GM12872 (cell line): ENCODE results near the gene PARD3.

Experiments
- CTCF ChIP-seq: IDR thresholded peaks from 3 replicates; pipeline ENCODE4 v1.5.1; 2011; ENCODE audit warnings: low read depth, mild to moderate bottlenecking, low read length, moderate library complexity; ENCODE audit not compliant: insufficient read depth

PARD3 gene

GRCh38 chr10:34574353-34574934 is 240.7 kb downstream of the PARD3 start:
- TF ChIP-seq CTCF = no peak

- no peak for TF ChIP-seq CTCF
Measured at GRCh38 chr10:34570887-34571286, 244.2 kb downstream of the PARD3 start.

DNA sequence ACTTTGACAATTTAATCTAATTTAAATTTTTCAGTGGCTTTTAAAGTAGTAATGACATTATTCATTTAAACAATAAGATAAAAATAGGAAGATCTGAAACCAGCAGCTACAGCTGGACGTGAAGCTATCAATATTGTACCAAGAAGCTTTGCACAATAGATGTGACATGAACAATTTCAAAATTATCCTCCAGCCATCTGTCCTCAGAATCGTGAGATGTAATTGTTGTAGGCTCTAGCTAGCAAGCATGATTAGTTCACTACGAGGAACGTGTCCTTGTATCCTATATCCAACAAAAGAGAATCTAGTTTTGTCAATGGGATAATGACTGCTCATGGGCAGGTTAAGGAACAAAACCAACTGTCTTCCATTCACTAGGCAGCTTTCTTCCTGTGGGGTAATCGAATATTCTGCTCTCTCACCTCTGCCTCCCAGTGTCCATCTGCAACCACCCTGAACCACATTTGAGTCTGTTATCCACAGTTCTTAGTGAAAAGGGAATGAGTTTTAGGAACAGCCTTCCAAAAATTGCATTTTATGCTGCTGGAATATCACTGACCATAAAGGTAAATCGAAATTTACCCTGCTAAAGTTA is 247.3 kb downstream of the PARD3 start:
- TF ChIP-seq CTCF = no peak

- TF ChIP-seq CTCF = no peak
Measured at GRCh38 chr10:34565934-34566333, 249.2 kb downstream of the PARD3 start.

GRCh38 chr10:34558093-34558583 is 257.0 kb downstream of the PARD3 start:
- no peak for TF ChIP-seq CTCF

- no peak for TF ChIP-seq CTCF
Measured at GRCh38 chr10:34557173-34557572, 257.9 kb downstream of the PARD3 start.

GRCh38 chr10:34555653-34556052 is 259.4 kb downstream of the PARD3 start:
- TF ChIP-seq CTCF = no peak
